ENCODE results near the gene DNAH2. TPM values are rescaled to one million over a fixed set of nuclear protein-coding genes. Genes with fewer than 3 reads are reported as not detected.

DNAH2 gene
- total RNA-seq, 1 experiment from 2014 or later: 0.17 TPM

DNA sequence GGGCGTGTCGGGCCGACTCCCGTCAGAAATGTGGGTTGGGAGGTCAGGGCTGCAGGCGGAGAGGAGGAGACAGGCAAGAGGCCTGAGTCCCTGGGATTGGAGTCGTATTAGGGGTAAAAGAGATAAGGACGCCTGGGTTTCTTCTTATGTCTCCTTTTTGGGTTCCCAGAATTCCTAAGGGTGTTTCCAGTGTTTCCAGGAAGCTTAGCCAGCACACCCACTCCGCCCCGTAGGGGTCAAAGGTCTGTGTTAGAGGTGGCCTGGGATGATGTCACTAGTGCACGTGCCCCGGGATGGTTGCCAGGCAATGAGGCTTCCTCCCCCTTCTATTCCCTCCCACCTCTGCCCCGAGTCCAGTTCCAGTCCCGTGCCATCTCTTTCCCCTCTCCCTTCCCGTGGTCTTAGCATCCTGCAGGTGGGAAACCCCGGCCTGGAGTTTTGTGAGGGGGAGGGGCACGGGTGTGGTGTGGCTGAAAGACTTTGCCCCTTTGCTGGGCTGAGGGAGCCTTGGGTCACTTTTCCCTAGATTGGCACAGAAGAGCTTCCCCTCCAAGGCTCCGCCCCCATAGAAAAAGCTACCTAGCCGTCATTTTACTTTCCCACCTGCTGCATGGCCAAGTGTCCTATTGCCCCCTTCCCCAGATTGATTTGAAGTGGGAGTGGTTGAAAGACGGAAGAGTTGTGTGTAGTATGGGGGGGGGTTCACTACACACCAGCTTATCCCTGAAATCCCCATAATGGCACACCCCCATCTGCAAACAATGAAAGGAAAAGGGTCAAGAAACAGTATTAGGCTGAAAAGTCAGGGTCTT, 119.3 kb downstream of the DNAH2 start (continued):
- TF ChIP-seq, protein P1, sequence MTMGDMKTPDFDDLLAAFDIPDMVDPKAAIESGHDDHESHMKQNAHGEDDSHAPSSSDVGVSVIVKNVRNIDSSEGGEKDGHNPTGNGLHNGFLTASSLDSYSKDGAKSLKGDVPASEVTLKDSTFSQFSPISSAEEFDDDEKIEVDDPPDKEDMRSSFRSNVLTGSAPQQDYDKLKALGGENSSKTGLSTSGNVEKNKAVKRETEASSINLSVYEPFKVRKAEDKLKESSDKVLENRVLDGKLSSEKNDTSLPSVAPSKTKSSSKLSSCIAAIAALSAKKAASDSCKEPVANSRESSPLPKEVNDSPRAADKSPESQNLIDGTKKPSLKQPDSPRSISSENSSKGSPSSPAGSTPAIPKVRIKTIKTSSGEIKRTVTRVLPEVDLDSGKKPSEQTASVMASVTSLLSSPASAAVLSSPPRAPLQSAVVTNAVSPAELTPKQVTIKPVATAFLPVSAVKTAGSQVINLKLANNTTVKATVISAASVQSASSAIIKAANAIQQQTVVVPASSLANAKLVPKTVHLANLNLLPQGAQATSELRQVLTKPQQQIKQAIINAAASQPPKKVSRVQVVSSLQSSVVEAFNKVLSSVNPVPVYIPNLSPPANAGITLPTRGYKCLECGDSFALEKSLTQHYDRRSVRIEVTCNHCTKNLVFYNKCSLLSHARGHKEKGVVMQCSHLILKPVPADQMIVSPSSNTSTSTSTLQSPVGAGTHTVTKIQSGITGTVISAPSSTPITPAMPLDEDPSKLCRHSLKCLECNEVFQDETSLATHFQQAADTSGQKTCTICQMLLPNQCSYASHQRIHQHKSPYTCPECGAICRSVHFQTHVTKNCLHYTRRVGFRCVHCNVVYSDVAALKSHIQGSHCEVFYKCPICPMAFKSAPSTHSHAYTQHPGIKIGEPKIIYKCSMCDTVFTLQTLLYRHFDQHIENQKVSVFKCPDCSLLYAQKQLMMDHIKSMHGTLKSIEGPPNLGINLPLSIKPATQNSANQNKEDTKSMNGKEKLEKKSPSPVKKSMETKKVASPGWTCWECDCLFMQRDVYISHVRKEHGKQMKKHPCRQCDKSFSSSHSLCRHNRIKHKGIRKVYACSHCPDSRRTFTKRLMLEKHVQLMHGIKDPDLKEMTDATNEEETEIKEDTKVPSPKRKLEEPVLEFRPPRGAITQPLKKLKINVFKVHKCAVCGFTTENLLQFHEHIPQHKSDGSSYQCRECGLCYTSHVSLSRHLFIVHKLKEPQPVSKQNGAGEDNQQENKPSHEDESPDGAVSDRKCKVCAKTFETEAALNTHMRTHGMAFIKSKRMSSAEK (CRISPR knock-in tag; IDR thresholded peaks at IDR 0.05; ENCODE audit: borderline replicate concordance): no peak
- TF ChIP-seq NR2C2 (CRISPR knock-in tag; IDR thresholded peaks at IDR 0.05) (peak; percentile 36; the same call in 1 of the 2 replicates), JUN (CRISPR knock-in tag; IDR thresholded peaks at IDR 0.05) (no peak), RELA (CRISPR knock-in tag; IDR thresholded peaks at IDR 0.05; ENCODE audit: borderline replicate concordance) (no peak), TP53 (CRISPR knock-in tag; IDR thresholded peaks at IDR 0.05) (0 out of 2 replicates have a peak, but pooled peaks have one; percentile 61), CBFB (CRISPR knock-in tag; IDR thresholded peaks at IDR 0.05; ENCODE audit: low read depth) (no peak), KAT7 (CRISPR knock-in tag; IDR thresholded peaks at IDR 0.05; ENCODE audit: borderline replicate concordance) (0 out of 2 replicates have a peak, but pooled peaks have one; percentile 28), NFATC4 (CRISPR knock-in tag; IDR thresholded peaks at IDR 0.05) (no peak; the same call in 1 of the 2 replicates), TCF7 (CRISPR knock-in tag; IDR thresholded peaks at IDR 0.05; ENCODE audit: low read depth) (no peak), TEAD1 (CRISPR knock-in tag; IDR thresholded peaks at IDR 0.05) (peak; percentile 94; the same call in 1 of the 2 replicates), FOXP1 (CRISPR knock-in tag; IDR thresholded peaks at IDR 0.05; ENCODE audit: borderline replicate concordance) (peak; percentile 35; the same call in 1 of the 2 replicates), NR3C1 (CRISPR knock-in tag; conservative IDR thresholded peaks at IDR 0.05; ENCODE audit: low read depth) (0 out of 2 replicates have a peak, but pooled peaks have one; percentile 30), NFE2L1 (CRISPR knock-in tag; IDR thresholded peaks at IDR 0.05) (0 out of 2 replicates have a peak, but pooled peaks have one; percentile 28), ZNF416 (CRISPR knock-in tag; IDR thresholded peaks at IDR 0.05) (no peak)
- TF ChIP-seq, protein P2, sequence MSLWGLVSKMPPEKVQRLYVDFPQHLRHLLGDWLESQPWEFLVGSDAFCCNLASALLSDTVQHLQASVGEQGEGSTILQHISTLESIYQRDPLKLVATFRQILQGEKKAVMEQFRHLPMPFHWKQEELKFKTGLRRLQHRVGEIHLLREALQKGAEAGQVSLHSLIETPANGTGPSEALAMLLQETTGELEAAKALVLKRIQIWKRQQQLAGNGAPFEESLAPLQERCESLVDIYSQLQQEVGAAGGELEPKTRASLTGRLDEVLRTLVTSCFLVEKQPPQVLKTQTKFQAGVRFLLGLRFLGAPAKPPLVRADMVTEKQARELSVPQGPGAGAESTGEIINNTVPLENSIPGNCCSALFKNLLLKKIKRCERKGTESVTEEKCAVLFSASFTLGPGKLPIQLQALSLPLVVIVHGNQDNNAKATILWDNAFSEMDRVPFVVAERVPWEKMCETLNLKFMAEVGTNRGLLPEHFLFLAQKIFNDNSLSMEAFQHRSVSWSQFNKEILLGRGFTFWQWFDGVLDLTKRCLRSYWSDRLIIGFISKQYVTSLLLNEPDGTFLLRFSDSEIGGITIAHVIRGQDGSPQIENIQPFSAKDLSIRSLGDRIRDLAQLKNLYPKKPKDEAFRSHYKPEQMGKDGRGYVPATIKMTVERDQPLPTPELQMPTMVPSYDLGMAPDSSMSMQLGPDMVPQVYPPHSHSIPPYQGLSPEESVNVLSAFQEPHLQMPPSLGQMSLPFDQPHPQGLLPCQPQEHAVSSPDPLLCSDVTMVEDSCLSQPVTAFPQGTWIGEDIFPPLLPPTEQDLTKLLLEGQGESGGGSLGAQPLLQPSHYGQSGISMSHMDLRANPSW (CRISPR knock-in tag; conservative IDR thresholded peaks at IDR 0.05; ENCODE audit: low read depth): no peak
- TF ChIP-seq, protein P3, sequence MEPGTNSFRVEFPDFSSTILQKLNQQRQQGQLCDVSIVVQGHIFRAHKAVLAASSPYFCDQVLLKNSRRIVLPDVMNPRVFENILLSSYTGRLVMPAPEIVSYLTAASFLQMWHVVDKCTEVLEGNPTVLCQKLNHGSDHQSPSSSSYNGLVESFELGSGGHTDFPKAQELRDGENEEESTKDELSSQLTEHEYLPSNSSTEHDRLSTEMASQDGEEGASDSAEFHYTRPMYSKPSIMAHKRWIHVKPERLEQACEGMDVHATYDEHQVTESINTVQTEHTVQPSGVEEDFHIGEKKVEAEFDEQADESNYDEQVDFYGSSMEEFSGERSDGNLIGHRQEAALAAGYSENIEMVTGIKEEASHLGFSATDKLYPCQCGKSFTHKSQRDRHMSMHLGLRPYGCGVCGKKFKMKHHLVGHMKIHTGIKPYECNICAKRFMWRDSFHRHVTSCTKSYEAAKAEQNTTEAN (CRISPR knock-in tag; IDR thresholded peaks at IDR 0.05): peak; percentile 43; the same call in 1 of the 2 replicates
- TF ChIP-seq, protein P4, sequence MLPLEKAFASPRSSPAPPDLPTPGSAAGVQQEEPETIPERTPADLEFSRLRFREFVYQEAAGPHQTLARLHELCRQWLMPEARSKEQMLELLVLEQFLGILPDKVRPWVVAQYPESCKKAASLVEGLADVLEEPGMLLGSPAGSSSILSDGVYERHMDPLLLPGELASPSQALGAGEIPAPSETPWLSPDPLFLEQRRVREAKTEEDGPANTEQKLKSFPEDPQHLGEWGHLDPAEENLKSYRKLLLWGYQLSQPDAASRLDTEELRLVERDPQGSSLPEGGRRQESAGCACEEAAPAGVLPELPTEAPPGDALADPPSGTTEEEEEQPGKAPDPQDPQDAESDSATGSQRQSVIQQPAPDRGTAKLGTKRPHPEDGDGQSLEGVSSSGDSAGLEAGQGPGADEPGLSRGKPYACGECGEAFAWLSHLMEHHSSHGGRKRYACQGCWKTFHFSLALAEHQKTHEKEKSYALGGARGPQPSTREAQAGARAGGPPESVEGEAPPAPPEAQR (CRISPR knock-in tag; IDR thresholded peaks at IDR 0.05): no peak
- TF ChIP-seq, protein P5, sequence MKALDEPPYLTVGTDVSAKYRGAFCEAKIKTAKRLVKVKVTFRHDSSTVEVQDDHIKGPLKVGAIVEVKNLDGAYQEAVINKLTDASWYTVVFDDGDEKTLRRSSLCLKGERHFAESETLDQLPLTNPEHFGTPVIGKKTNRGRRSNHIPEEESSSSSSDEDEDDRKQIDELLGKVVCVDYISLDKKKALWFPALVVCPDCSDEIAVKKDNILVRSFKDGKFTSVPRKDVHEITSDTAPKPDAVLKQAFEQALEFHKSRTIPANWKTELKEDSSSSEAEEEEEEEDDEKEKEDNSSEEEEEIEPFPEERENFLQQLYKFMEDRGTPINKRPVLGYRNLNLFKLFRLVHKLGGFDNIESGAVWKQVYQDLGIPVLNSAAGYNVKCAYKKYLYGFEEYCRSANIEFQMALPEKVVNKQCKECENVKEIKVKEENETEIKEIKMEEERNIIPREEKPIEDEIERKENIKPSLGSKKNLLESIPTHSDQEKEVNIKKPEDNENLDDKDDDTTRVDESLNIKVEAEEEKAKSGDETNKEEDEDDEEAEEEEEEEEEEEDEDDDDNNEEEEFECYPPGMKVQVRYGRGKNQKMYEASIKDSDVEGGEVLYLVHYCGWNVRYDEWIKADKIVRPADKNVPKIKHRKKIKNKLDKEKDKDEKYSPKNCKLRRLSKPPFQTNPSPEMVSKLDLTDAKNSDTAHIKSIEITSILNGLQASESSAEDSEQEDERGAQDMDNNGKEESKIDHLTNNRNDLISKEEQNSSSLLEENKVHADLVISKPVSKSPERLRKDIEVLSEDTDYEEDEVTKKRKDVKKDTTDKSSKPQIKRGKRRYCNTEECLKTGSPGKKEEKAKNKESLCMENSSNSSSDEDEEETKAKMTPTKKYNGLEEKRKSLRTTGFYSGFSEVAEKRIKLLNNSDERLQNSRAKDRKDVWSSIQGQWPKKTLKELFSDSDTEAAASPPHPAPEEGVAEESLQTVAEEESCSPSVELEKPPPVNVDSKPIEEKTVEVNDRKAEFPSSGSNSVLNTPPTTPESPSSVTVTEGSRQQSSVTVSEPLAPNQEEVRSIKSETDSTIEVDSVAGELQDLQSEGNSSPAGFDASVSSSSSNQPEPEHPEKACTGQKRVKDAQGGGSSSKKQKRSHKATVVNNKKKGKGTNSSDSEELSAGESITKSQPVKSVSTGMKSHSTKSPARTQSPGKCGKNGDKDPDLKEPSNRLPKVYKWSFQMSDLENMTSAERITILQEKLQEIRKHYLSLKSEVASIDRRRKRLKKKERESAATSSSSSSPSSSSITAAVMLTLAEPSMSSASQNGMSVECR (CRISPR knock-in tag; IDR thresholded peaks at IDR 0.05; ENCODE audit: borderline replicate concordance): peak; percentile 79; the same call in 1 of the 2 replicates
- TF ChIP-seq, protein P6, sequence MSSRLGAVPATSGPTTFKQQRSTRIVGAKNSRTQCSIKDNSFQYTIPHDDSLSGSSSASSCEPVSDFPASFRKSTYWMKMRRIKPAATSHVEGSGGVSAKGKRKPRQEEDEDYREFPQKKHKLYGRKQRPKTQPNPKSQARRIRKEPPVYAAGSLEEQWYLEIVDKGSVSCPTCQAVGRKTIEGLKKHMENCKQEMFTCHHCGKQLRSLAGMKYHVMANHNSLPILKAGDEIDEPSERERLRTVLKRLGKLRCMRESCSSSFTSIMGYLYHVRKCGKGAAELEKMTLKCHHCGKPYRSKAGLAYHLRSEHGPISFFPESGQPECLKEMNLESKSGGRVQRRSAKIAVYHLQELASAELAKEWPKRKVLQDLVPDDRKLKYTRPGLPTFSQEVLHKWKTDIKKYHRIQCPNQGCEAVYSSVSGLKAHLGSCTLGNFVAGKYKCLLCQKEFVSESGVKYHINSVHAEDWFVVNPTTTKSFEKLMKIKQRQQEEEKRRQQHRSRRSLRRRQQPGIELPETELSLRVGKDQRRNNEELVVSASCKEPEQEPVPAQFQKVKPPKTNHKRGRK (CRISPR knock-in tag; IDR thresholded peaks at IDR 0.05; ENCODE audit: borderline replicate concordance): no peak
